Breast epithelium (tissue), 4 donors: ENCODE results near the gene ASAP3. TPM values are rescaled to one million over a fixed set of nuclear protein-coding genes. Genes with fewer than 3 reads are reported as not detected.

Experiments used
- DNase-seq, 2 donors: peaks; one replicate each; pipeline ENCODE4 v3.0.0-alpha.2; 2019; ENCODE audit warnings: low spot score in 2 of 2
- H3K27ac ChIP-seq, 2 donors: fragments of 200-600 bp; sonication (generic) in 1 of 2; one replicate each; pipeline ENCODE4 v1.5.1; 2016 to 2019; ENCODE audit warnings: mild to moderate bottlenecking in 1 of 2
- H3K27me3 ChIP-seq, 2 donors: fragments of 200-600 bp; sonication (generic) in 1 of 2; one replicate each; pipeline versions ENCODE4 v1.5.1 to v1.6.0; 2017 to 2019; ENCODE audit warnings: control low read depth in 1 of 2, mild to moderate bottlenecking in 1 of 2
- H3K36me3 ChIP-seq: fragments of 200-600 bp; one replicate; pipeline ENCODE4 v1.5.1; 2019
- H3K4me1 ChIP-seq, 2 donors: fragments of 200-600 bp; sonication (generic); one replicate each; pipeline ENCODE4 v1.5.1; 2016 to 2019; ENCODE audit warnings: control low read depth in 1 of 2
- H3K4me3 ChIP-seq, 3 donors: fragments of 200-600 bp; sonication (generic); 1 replicate in 2 of 3; 2 replicates in 1 of 3; pipeline ENCODE4 v1.5.1; 2016 to 2019; ENCODE audit warnings: mild to moderate bottlenecking in 3 of 3, moderate library complexity in 2 of 3
- H3K9me3 ChIP-seq, 2 donors: fragments of 200-600 bp; sonication (generic) in 1 of 2; one replicate each; pipeline ENCODE4 v1.5.1; 2016 to 2019; ENCODE audit warnings: control low read depth in 1 of 2
- POLR2A ChIP-seq: fragments of 450-650 bp; IDR thresholded peaks from one replicate; pipeline ENCODE4 v1.6.1; 2016; ENCODE audit warnings: antibody characterized with exemption, mild to moderate bottlenecking, moderate library complexity
- POLR2AphosphoS5 ChIP-seq, 3 donors: sonication (generic); formaldehyde crosslinking; IDR thresholded peaks; one replicate each; pipeline ENCODE4 v1.6.1; 2017; ENCODE audit warnings: antibody characterized with exemption in 3 of 3
- intact Hi-C: fragments of 100-400 bp; cut with DNase I; formaldehyde crosslinking; loops from one replicate; pipeline ENCODE4 v1.15.1; 2023; ENCODE audit warnings: low total_unique reads
- total RNA-seq, 3 donors: library from RNA; depleted of rRNA; stranded (reverse); fragments of >200 nt; gene quantifications; one replicate each; pipeline ENCODE4 v1.1.0, GENCODE V29; 2016
- TF ChIP-seq, protein P1 (sequence below), 3 donors: fragments of 450-650 bp; IDR thresholded peaks; one replicate each; pipeline ENCODE4 v1.5.1; 2016 to 2017; ENCODE audit warnings: antibody characterized with exemption in 3 of 3, mild to moderate bottlenecking in 3 of 3, moderate library complexity in 3 of 3

ASAP3 gene
- total RNA-seq, 3 donors from 2014 or later: 47.7 to 61.6 (median 54.9) TPM

DNA sequence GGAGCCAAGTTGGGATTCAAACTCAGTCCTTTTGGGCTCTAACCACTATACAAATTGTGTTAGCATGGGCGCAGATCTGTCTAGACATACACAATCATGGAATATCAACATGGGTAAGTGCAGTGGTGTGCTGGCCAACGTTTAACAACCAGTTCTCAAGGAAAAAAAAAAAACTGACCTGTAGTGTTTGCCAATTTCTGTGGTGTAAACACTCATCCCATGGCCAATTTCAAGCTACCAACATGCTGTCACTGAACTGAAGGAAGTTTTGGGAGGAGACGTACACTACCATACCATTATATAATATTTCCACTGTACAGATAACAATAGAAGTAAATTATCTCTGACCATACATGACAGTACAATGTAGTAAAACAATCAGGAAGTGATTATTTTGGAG lies 62.6 kb downstream of the ASAP3 start:
- Histone ChIP-seq H3K4me1 (peaks cover 7 to 10% of the 10 kb centered on the region in 2 donors), H3K4me3 (no peak overlapping the region), H3K27ac (no peak overlapping the region), H3K36me3 (no peaks in the 10 kb centered on the region), H3K9me3 (no peaks in the 10 kb centered on the region), H3K27me3 (no peaks in the 10 kb centered on the region)
- intact Hi-C loops: no loop called here
- no peak for DNase-seq
- TF ChIP-seq POLR2AphosphoS5 (IDR thresholded peaks at IDR 0.05): no peak
- TF ChIP-seq, protein P1, sequence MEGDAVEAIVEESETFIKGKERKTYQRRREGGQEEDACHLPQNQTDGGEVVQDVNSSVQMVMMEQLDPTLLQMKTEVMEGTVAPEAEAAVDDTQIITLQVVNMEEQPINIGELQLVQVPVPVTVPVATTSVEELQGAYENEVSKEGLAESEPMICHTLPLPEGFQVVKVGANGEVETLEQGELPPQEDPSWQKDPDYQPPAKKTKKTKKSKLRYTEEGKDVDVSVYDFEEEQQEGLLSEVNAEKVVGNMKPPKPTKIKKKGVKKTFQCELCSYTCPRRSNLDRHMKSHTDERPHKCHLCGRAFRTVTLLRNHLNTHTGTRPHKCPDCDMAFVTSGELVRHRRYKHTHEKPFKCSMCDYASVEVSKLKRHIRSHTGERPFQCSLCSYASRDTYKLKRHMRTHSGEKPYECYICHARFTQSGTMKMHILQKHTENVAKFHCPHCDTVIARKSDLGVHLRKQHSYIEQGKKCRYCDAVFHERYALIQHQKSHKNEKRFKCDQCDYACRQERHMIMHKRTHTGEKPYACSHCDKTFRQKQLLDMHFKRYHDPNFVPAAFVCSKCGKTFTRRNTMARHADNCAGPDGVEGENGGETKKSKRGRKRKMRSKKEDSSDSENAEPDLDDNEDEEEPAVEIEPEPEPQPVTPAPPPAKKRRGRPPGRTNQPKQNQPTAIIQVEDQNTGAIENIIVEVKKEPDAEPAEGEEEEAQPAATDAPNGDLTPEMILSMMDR (IDR thresholded peaks at IDR 0.05): peak in 1 of 3 donors; percentile 20

DNA sequence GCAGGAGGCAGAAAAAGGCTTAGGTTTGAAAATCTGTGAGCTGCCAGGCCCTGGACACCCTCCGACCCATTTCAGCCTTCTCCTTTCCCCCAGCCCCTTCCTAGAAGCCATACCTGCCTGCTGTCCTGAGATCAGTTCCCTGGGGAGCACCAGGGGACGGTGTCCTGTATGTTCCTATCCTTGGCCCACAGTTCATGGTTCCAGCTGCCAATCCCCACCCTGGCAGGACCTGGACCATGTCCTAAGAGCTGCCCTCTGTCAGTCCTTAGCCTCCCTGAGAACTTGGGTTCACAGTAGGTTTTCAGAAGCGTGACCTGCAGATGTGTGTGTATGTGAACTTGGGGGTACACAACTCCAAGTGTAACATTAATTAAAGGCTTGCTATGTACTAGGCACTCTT lies 63.2 kb downstream of the ASAP3 start:
- Histone ChIP-seq H3K27me3 (no peaks in the 10 kb centered on the region), H3K4me3 (no peak overlapping the region), H3K9me3 (no peaks in the 10 kb centered on the region), H3K36me3 (no peaks in the 10 kb centered on the region), H3K4me1 (peaks cover 7 to 10% of the 10 kb centered on the region in 2 donors), H3K27ac (no peak overlapping the region)
- DNase-seq: no peak
- no peak for TF ChIP-seq POLR2AphosphoS5 (IDR thresholded peaks at IDR 0.05)
- no peak for TF ChIP-seq POLR2A
- TF ChIP-seq, protein P1 (IDR thresholded peaks at IDR 0.05): no peak
- intact Hi-C loops: no loop called here

DNA sequence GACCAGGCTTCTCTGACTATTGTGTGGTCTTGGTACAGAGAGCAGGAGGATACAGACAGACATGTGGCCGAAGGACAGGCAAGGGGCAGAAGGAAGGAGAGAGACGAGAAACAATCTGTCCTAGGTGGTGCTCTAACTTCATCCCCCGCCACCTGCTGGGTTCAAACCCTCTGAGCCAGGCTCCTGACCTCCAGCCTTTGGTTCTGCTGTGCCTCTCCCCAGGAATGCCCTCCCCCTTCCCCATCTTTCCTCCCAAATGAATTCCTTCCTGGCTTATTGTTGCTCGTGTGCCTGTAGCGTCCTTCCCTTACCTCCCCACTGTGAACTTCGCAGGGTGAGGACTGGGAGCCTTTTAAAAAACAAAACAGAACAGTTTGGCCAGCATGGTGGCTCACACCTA lies 64.8 kb downstream of the ASAP3 start:
- intact Hi-C loops: no loop called here
- no peak for DNase-seq
- no peak overlapping the region for H3K4me3 ChIP-seq
- H3K9me3 ChIP-seq: no peaks in the 10 kb centered on the region
- no peaks in the 10 kb centered on the region for H3K36me3 ChIP-seq
- no peaks in the 10 kb centered on the region for H3K27me3 ChIP-seq
- TF ChIP-seq, protein P1 (IDR thresholded peaks at IDR 0.05): no peak
- TF ChIP-seq POLR2AphosphoS5 (IDR thresholded peaks at IDR 0.05) (no peak), POLR2A (no peak)
- H3K27ac ChIP-seq: no peak overlapping the region
- peaks cover 5 to 7% of the 10 kb centered on the region in 2 donors for H3K4me1 ChIP-seq

DNA sequence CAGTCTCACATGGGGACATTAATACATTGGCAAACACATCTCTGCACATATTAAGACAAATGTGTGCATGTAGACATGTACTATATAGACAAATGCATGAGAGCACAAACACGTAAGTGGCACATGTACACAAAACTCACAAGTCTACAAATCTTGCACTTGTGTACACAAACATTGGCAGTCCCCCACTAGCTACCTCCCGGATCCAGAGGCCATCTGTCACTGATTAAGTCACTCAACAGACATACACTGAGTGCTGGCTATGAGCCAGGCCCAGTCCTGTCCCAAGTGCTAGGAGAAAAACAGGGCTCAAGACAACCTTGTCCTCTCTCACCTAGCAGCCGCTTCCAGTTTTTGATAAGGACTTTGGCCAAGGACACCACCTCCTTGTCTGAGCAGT lies 66.4 kb downstream of the ASAP3 start:
- Histone ChIP-seq H3K9me3 (no peaks in the 10 kb centered on the region), H3K27me3 (no peaks in the 10 kb centered on the region), H3K27ac (no peak overlapping the region), H3K4me3 (no peak overlapping the region), H3K4me1 (peaks cover 0 to 1% of the 10 kb centered on the region in 2 donors), H3K36me3 (no peaks in the 10 kb centered on the region)
- TF ChIP-seq, protein P1 (IDR thresholded peaks at IDR 0.05): no peak
- no peak for TF ChIP-seq POLR2AphosphoS5 (IDR thresholded peaks at IDR 0.05)
- no peak for TF ChIP-seq POLR2A
- intact Hi-C loops: no loop called here
- no peak for DNase-seq

DNA sequence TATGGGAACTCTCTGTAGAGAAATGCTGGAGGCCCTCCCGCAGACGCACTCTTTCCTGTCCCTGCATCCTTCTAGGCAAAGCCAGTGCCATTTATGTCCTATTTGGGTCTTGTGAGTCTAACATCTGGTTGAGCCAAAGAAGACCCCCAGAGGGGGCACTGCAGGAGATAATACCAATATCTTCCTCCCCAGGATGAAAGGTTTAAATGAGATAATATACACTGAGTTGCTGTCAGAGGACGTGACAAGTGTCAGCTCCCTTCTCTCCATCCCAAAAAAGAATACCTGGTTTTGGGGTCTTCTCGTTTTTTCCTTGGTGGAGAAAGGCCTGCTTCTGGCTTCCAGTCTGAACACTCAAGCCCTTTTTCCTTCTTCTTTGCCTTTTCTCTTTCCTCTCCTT lies 67.0 kb downstream of the ASAP3 start:
- no peaks in the 10 kb centered on the region for H3K36me3 ChIP-seq
- no peak for DNase-seq
- no peaks in the 10 kb centered on the region for H3K4me1 ChIP-seq
- intact Hi-C loops: no loop called here
- no peak overlapping the region for H3K27ac ChIP-seq
- H3K9me3 ChIP-seq: no peaks in the 10 kb centered on the region
- H3K4me3 ChIP-seq: no peak overlapping the region
- TF ChIP-seq, protein P1 (IDR thresholded peaks at IDR 0.05): no peak
- TF ChIP-seq POLR2AphosphoS5 (IDR thresholded peaks at IDR 0.05) (no peak), POLR2A (no peak)
- H3K27me3 ChIP-seq: no peaks in the 10 kb centered on the region
